Transverse colon (tissue), 3 donors: Measurements from ENCODE around the gene FIS1.

Experiments used
- POLR2A ChIP-seq: fragments of 450-650 bp; IDR thresholded peaks from one replicate; pipeline ENCODE4 v1.6.1; 2016; ENCODE audit warnings: antibody characterized with exemption, mild to moderate bottlenecking, moderate library complexity
- TF ChIP-seq, protein P1 (sequence below), 5 experiments: fragments of 200-600 bp in 3 of 5; fragments of 450-650 bp in 2 of 5; sonication (generic) in 3 of 5; IDR thresholded peaks; 1 replicate in 2 of 5; 2 replicates in 3 of 5; pipeline ENCODE4 v1.5.1; 2016 to 2017; ENCODE audit warnings: antibody characterized with exemption in 5 of 5, inconsistent platforms in 3 of 5, mild to moderate bottlenecking in 2 of 5, moderate library complexity in 1 of 5

DNA sequence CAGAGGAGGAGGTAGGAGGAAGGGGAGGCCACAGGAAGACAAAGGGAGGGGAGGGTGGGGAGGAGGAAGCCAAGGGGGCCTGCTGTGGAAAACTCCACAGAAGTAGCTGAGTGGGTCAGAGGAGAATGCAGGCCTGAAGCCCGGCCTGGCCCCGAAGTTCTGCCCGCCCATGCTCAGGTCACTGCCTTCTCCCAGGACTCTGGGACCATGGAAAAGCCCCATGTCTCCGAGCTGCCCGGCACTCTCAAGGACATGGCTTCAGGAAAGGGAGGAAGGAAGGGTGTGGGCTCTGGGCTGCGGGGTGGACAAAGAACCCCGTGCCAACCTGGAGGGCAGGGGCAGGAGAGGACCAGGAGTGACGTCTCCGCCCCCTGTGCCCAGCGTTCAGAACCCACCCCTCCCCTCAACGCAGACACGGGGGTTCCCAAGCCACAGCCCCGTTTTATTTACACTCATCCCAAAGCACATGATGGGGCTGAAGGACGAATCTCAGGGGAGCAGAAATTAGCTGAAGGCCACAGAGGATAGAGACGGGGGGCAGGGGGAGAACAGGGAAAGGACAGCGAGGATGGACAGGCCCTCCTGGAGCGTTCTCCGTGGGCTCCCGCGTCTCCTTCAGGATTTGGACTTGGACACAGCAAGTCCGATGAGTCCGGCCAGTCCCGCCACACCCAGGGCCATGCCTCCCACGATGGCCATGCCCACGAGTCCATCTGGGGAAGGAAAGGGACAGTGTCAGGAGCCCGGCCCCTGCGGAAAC lies 5.5 kb downstream of the FIS1 start:
- TF ChIP-seq, protein P1, sequence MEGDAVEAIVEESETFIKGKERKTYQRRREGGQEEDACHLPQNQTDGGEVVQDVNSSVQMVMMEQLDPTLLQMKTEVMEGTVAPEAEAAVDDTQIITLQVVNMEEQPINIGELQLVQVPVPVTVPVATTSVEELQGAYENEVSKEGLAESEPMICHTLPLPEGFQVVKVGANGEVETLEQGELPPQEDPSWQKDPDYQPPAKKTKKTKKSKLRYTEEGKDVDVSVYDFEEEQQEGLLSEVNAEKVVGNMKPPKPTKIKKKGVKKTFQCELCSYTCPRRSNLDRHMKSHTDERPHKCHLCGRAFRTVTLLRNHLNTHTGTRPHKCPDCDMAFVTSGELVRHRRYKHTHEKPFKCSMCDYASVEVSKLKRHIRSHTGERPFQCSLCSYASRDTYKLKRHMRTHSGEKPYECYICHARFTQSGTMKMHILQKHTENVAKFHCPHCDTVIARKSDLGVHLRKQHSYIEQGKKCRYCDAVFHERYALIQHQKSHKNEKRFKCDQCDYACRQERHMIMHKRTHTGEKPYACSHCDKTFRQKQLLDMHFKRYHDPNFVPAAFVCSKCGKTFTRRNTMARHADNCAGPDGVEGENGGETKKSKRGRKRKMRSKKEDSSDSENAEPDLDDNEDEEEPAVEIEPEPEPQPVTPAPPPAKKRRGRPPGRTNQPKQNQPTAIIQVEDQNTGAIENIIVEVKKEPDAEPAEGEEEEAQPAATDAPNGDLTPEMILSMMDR (IDR thresholded peaks at IDR 0.05) = no peak
- TF ChIP-seq POLR2A = no peak
